Fibroblast of pulmonary artery (primary cell): ENCODE data around the gene LHPP.

Experiments used
- DNase-seq: peaks from one replicate; pipeline ENCODE4 v3.0.0-alpha.2; 2010; ENCODE audit warnings: low read depth
- H3K4me3 ChIP-seq: replicated peaks from 2 replicates; pipeline ENCODE4 v1.5.1; 2011; ENCODE audit warnings: low read depth, mild to moderate bottlenecking, control low read depth, low read length, moderate library complexity
- CTCF ChIP-seq: IDR thresholded peaks from 2 replicates; pipeline ENCODE4 v1.5.1; 2011; ENCODE audit warnings: mild to moderate bottlenecking, control low read depth, low read length, inconsistent platforms; ENCODE audit errors: missing control alignments

Gene LHPP

GRCh38 chr10:124508907-124509454, 47.4 kb downstream of the LHPP start:
- DNase-seq, result no peak
- H3K4me3 ChIP-seq, result no peak overlapping the region
- TF ChIP-seq CTCF, result no peak

GRCh38 chr10:124509880-124510632, 48.4 kb downstream of the LHPP start:
- H3K4me3 ChIP-seq, result no peak overlapping the region
- no peak for DNase-seq

DNA sequence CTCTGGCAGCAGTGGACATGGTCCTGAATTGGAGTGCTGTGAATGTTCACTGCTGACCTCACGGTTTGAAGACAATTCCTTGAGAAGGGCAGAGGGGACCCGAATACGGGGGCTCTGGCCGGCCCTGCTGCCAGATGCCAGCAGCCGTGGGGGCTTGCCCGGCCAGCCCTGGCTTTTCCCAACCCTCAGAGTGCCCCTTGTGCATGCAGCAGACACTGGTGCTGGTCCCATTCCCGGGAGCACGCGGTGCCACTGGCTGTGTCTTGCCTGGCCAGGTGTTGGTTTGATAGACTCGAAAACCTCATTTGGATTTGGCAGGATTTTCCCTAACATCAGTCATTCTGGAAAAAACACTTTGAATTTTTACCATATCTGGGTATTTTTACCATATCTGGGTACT, 49.1 kb downstream of the LHPP start:
- no peak for TF ChIP-seq CTCF
- DNase-seq, result no peak
- H3K4me3 ChIP-seq, result no peak overlapping the region

More at GRCh38 chr10:124509880-124510632, 48.4 kb downstream of the LHPP start:
- TF ChIP-seq CTCF, result no peak

GRCh38 chr10:124511205-124512039, 49.8 kb downstream of the LHPP start:
- no peak overlapping the region for H3K4me3 ChIP-seq
- TF ChIP-seq CTCF, result no peak
- no peak for DNase-seq

- TF ChIP-seq CTCF, result no peak
These were observed 50.4 kb downstream of the LHPP start for GRCh38 chr10:124512040-124512428.

DNA sequence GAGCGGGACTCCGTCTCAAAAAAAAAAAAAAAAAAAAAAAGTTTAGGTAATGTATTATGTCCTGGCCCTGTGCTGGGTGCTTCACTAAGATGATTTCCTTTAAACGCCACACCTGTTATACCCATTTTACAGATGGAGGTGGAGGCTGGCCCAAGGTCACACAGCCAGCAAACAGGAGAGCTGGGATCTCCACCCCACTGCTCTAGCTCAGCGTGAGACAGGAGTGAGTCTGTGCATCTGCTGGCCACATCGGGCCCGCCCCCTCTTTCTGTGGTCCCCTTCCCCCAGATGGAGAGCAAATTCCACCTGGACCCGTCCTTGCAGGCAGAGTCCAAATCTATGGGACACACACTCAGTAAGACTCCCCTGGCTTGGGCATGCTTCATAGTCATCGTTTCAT, 51.0 kb downstream of the LHPP start:
- H3K4me3 ChIP-seq, result no peak overlapping the region
- no peak for TF ChIP-seq CTCF
- no peak for DNase-seq

More at GRCh38 chr10:124512040-124512428, 50.4 kb downstream of the LHPP start:
- DNase-seq, result no peak
- no peak overlapping the region for H3K4me3 ChIP-seq
